Hindlimb muscle (tissue), 1 donor: ENCODE data around the gene TMEM17. TPM values are rescaled to one million over a fixed set of nuclear protein-coding genes. Genes with fewer than 3 reads are reported as not detected.
A peak's percentile ranks its signal among the peaks of the same experiment; 100 is the strongest.

Experiments used
- DNase-seq: peaks from one replicate; pipeline ENCODE4 v3.0.0-alpha.2; 2013
- polyA plus RNA-seq: library from polyadenylated mRNA; unstranded; fragments of 120-200 nt; gene quantifications from one replicate; pipeline ENCODE4 v1.2.1, GENCODE V29; 2013; ENCODE audit not compliant: insufficient read length

TMEM17 gene
- polyA plus RNA-seq, 1 donor: 1.5 TPM

DNA sequence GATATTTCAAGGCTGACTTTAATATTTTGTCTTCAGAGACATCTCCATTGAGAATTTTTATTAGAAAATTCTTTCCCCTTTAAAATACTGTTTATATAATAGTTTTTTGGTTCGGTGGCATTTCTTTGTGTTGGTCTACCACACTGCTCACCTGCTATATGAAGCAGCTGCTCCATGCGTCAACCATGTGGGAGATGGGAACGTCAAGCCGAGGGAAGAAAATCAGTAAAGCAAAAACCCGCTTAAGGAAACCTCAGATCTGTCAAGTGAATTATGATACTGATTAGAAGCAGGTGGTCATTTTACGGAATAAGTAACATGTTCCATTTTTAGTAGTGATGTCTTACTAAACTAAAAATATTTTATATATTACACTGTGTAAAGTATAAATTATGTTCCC lies 5.6 kb upstream of the TMEM17 start:
- DNase-seq: no peak

- no peak for DNase-seq
Observed at GRCh38 chr2:62506421-62506750, 391 bp upstream of the TMEM17 start.

DNA sequence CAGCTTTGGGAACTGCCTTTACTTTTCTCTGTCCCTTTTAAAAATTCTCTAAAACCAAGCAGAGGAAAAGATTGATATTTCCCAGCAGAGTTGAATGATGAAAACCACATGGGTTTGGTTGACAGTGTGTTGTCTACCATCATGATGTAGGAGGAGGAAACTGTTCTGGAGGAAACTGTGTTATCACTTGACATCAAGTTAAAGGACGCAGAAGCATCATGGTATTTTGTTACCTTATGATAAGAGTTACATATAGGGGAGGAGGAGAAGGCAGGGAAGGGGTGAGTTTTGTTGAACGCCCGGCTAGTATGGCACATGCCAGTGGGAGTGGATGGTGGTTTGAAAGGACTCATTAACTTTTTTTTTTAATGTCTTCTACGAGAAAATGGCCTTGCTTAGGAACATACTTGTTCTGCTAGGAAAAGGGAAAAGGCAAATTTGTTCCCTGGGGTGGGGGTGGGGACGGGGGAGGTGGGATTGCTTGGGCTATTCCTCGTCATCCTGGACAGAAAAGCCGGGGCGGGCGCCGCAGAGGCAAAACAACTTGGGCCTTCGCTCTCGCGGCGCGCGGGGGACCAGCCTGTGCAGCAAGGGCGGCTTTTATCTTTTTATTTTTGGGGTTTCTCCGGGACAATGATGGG lies 766 bp downstream of the TMEM17 start:
- DNase-seq: no peak

DNA sequence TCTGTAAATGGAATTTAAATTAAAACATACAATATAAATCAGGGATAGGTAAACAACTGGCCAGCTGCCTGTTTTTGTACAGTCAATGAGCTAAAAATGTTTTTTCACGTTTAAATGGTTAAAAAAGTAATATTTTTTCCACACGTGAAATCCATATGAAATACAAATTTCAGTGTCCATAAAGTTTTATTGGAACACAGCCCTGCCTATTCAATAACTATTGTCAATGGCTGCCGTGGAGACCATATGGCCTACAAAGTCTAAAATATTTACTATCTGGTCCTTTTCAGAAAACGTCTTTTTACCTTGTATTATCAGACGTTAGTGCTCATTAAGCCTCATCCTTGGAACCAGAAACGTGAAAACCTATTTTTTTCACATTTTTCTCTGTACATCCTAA lies 1.3 kb downstream of the TMEM17 start:
- DNase-seq: no peak

DNA sequence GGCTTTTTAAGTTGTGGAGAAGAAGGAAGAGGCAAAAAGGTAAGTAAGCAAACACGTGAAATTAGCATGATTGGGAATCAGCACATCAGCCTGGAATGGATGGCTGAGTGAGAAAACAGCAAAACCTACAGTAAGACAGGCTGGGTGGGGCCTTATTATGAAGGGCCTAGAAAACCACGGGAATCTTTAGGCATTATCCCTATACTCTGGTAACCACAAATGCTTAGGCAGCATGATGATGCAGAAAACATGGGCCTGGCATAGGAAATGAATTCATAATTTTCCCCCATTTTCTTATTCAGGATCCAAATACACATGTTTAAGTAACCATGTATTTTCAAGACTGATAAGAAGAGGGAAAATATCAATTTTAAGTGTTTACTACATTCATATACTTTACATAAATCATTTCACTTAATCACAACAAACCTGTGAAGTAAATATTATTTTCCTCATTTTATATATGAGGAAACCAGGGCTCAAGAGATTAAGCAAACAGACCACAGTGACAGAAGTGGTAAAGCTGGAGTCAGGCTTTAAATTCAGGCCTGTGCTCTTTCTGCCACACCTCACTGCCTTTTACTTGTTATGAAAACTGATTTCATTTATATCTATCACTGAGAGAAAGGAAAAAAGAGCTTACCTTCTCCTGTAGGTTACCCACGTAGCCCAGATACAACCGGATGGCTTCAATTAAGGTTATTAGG lies 4.0 kb downstream of the TMEM17 start:
- DNase-seq: no peak

DNA sequence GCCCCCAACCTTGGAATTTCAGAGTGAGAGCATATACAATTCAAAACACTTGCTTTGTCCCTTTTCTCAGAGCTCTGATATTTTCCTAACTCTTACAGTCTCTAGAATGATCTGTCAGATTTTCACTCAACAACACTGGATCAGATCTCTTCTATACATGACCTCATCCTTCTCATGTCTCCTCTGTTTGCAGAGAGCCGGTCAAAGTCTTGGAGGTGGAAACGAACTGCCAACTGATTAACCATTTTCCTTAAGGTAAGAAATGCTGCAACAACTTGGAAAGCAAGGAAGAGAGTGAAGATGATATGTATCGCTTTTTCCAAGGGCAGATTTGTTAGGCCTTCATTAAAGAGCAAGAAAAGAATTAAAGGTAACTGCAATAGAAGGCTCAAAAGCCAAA lies 4.9 kb downstream of the TMEM17 start:
- DNase-seq: no peak

DNA sequence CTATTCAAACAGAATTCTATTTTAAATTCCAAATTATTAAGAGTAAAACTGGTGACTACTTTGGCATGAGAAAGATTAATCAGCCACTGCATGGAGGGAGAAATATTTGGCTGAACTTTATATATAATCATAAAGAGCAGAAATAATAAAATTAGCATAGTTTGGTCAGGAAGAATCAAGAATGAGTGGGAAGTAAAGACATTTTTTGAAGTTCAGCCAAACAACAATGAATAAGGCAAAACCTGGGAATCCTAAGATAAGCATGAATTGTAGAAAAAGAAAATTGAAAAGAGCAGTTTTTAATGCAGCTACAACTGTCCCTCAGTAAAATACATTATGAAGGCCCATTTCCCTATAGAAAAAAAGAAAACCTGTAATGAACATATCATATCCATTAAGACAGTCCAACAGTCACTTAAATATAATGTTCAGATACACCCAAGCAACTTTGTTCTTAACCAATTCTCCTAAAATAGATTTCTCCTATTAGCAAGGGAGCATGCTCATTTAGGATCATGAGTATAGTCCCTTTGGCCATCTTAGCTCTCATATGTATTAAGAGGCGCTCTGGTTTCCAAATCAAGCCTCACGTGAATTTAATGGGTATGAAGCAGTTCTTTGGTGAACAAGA lies 6.5 kb downstream of the TMEM17 start:
- DNase-seq: no peak

- DNase-seq: no peak
Observed at GRCh38 chr2:62498739-62499138, 7.3 kb downstream of the TMEM17 start.

DNA sequence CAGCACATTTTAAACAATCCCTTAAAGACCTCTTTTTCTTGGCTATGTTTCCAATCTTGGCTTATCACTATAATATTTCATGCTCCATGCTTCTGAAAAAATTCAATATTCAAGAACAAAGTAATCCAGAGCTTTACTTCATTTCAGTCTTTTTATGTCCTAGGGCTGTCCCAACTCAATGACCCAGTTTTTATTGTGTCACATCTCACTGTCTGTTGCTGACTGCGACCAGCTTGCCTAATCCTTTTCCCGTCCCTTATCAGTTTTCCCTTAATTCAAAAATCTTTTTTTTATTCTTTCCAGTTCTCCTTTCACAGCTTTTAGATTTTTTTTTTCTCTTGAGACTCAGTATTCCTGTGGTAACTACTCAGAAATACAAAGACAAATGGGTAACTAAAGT lies 10.2 kb downstream of the TMEM17 start:
- DNase-seq: no peak

- DNase-seq: no peak
Observed at GRCh38 chr2:62492048-62492447, 13.9 kb downstream of the TMEM17 start.

DNA sequence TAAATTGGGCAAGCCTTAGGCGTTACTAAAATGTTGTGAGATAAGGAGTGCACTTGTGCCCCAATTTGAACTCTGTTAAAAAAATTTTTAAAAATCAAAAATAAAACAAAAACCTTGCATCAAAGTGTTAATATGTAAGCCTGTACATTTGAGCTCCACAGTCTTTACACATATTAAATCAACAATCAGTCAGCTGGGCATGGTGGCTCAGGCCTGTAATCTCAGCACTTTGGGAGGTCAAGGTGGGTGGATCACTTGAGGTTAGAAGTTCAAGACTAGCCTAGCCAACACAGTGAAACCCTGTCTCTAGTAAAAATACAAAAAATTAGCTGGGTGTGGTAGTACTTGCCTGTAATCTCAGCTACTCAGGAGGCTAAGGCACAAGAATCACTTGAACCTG lies 16.3 kb downstream of the TMEM17 start:
- DNase-seq: no peak

- peak; percentile 72 for DNase-seq
Observed at GRCh38 chr2:62489162-62489561, 16.8 kb downstream of the TMEM17 start.

DNA sequence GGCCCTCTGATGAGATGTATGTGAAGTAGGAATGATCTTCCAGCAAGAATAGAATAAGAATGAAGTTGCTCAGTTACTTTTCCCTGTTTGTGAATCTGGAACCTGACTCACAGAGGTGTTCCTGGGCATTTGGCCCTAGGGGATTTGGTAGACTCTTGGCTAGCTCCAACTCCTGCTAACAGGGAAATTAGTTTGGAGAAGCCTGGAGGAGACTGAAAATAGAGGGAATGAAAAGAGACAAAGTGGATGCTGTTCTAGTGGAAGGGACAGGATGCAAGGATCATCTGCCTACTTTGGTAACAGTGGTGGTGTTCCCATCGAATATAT lies 19.6 kb downstream of the TMEM17 start:
- DNase-seq: no peak

- DNase-seq: peak; percentile 67
Observed at GRCh38 chr2:62485761-62486438, 20.1 kb downstream of the TMEM17 start.

- no peak for DNase-seq
Observed at GRCh38 chr2:62482558-62483352, 23.2 kb downstream of the TMEM17 start.

- DNase-seq: no peak
Observed at GRCh38 chr2:62479917-62480316, 26.1 kb downstream of the TMEM17 start.

DNA sequence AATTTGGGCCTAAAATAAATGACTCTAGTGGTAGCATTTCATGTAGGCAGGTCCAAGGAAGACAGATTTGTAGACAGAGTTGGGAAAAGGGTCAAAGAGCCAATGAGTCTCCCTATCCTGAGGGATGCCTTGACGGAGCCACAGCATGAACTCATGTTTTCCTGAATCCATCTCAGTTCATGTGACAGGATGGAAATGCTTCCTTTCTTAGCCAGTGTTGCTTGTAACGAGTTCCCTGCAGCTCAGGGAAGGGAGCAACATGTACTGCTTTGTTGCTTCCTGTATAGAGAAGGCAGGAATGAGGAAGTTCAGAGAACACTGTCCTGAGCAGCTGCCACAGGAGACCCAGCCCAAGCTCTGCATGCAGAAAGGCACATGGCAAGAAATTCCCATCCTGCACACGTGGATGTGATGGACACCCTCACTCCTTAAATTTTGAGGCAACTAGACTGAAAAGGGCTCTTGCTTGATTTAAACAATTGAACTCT lies 27.9 kb downstream of the TMEM17 start:
- DNase-seq: no peak

GRCh38 chr2:62477573-62477972 lies 28.4 kb downstream of the TMEM17 start:
- DNase-seq: no peak

- DNase-seq: no peak
Observed at GRCh38 chr2:62475172-62476011, 30.6 kb downstream of the TMEM17 start.

GRCh38 chr2:62474176-62474575 lies 31.8 kb downstream of the TMEM17 start:
- DNase-seq: no peak

DNA sequence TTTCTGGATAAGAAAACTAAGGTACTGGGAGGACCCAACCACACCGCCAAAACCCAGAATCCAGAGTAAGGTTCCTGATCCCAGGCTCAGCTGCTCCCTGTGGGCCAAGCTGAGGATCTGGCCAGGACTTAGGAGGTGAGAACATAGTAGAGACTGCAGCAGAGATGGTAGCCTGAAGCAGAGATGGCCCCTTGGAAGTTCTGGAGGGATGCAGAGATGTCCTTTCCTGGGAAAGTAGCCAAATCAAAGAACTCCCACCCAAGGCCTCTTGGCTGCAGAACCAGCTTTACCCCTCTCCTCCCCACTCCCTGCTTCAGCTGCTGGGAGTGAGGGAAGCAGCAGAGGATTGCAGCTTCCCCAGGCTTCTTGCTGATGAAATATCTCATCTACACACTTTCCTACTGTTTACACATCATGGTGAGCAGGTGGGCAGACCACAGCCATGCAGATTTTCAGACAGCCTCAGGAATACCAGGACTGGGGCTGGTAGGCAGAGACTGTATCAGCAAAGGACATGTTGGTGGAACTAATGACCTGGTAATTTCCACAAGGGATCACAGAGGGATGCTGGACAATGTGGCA lies 32.7 kb downstream of the TMEM17 start:
- no peak for DNase-seq
